ENCODE results near the gene PDLIM3.
A peak's percentile ranks its signal among the peaks of the same experiment; 100 is the strongest.

The PDLIM3 gene

DNA sequence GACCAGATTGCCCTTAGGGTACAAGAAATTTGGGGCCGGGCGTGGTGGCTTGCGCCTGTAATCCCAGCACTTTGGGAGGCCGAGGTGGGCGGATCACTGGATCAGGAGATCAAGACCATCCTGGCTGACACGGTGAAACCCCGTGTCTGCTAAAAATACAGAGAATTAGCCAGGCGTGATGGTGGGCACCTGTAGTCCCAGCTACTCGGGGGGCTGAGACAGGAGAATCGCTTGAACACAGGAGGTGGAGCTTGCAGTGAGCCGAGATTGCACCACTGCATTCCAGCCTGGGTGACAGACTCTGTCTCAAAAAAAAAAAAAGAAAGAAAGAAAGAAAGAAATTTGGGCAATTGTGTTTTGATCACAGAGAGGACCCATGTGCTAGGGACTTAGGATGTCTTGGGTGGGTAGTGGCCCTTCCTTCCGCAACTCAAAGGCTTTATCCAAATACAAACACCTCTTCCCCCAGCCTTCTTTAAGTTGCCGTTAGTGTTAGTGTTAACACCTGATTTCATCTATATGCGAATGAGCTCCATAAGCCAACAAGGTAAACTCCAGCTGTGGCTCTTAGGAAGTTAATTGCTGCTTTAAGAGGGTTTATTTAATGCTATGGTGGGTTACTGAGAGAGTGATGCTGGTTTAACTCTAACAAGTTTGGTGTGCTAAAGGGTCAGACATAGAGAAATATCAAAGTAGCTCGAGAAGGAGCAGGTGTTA is 55.1 kb downstream of the PDLIM3 start:
- no peak overlapping the region for H3K27ac Mint-ChIP-seq
- no peak overlapping the region for H3K4me3 Mint-ChIP-seq
- H3K27me3 Mint-ChIP-seq, result peaks cover 55% of the 10 kb centered on the region
- H3K9me3 Mint-ChIP-seq, result no peaks in the 10 kb centered on the region
- H3K4me1 Mint-ChIP-seq (ENCODE audit: low read depth), result no peaks in the 10 kb centered on the region
- H3K36me3 Mint-ChIP-seq (ENCODE audit: low read depth), result no peaks in the 10 kb centered on the region

GRCh38 chr4:185479507-185479971 is 55.8 kb downstream of the PDLIM3 start:
- Mint-ChIP-seq H3K4me1 (ENCODE audit: low read depth) (no peaks in the 10 kb centered on the region), H3K36me3 (ENCODE audit: low read depth) (no peaks in the 10 kb centered on the region), H3K27me3 (peaks cover 52% of the 10 kb centered on the region), H3K4me3 (no peak overlapping the region), H3K27ac (no peak overlapping the region), H3K9me3 (no peaks in the 10 kb centered on the region)

- Mint-ChIP-seq H3K27ac (no peak overlapping the region), H3K36me3 (ENCODE audit: low read depth) (no peaks in the 10 kb centered on the region), H3K9me3 (no peaks in the 10 kb centered on the region), H3K27me3 (peaks cover 31% of the 10 kb centered on the region), H3K4me3 (no peak overlapping the region), H3K4me1 (ENCODE audit: low read depth) (peaks cover 10% of the 10 kb centered on the region)
Observed at GRCh38 chr4:185473247-185473646, 62.1 kb downstream of the PDLIM3 start.

DNA sequence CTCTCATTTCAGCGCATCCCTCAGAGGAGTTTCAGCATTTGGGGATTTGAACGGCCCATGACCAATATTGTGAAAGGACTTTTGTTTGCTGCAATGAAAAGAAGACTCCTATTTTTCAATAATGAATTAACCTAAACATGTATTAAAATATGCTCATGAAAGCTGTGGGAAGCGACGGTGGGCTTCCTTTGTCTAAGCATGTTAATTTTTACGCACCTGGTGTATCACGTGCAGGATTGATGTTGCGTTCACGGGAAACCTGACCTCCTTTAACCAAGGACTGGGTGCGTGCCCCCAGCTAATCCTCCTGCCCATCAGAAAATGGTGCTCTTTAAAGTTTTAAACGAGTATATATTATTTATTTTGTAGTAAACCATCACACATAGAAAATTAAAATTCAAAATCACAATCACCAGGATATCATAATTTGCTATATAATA is 63.2 kb downstream of the PDLIM3 start:
- no peaks in the 10 kb centered on the region for H3K36me3 Mint-ChIP-seq (ENCODE audit: low read depth)
- peak overlapping the region; percentile 85 for H3K4me3 Mint-ChIP-seq
- peaks cover 26% of the 10 kb centered on the region for H3K27me3 Mint-ChIP-seq
- H3K4me1 Mint-ChIP-seq (ENCODE audit: low read depth), result peaks cover 10% of the 10 kb centered on the region
- peak overlapping the region; percentile 48 for H3K27ac Mint-ChIP-seq
- no peaks in the 10 kb centered on the region for H3K9me3 Mint-ChIP-seq

GRCh38 chr4:185471235-185472102 is 63.8 kb downstream of the PDLIM3 start, which contains the start of gene CCDC110:
CCDC110 (minus strand) TSS chr4:185471733; CDS start chr4:185471683, 50 bp downstream.
- H3K27ac Mint-ChIP-seq, result peak within 1 kb of the TSS; percentile 48
- peaks cover 10% of the 10 kb centered on the region for H3K4me1 Mint-ChIP-seq (ENCODE audit: low read depth)
- H3K9me3 Mint-ChIP-seq, result no peaks in the 10 kb centered on the region
- peak within 1 kb of the TSS; percentile 85 for H3K4me3 Mint-ChIP-seq
- no peaks in the 10 kb centered on the region for H3K36me3 Mint-ChIP-seq (ENCODE audit: low read depth)
- peaks cover 27% of the 10 kb centered on the region for H3K27me3 Mint-ChIP-seq

DNA sequence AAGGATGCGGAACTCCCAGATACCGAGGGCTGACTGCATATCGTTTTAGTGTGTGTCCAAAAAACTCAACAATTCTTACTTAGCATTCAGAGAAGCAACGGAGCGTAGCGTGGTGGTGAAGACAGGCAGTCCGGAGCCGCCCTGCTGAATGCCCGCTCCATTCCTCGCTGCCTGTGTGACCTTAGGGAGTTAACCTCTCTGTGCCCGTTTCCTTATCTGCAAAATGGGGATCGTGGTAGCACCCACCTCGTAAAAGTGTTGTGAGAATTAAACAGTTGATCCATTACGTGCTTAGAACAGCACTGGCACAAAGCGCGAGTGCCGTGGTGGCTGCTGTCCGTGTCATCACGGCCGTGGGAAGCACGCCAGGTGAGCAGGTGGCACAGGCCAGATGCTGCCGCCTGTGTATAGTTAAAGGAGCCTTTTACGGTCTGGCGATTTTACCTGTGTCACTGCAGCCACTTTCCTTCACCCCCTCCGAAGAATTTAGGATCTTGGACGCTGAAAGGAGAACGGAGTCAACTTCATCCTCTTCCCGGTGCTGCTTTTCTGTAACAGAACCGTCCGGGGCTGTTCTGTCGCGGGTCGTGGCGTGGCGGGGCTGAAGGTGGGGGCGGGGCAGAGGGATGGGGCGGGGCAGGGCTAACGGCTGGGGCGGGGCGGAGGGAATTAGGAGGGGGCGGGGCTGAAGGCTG is 64.7 kb downstream of the PDLIM3 start:
- Mint-ChIP-seq H3K27me3 (peaks cover 31% of the 10 kb centered on the region), H3K4me1 (ENCODE audit: low read depth) (peaks cover 10% of the 10 kb centered on the region)

DNA sequence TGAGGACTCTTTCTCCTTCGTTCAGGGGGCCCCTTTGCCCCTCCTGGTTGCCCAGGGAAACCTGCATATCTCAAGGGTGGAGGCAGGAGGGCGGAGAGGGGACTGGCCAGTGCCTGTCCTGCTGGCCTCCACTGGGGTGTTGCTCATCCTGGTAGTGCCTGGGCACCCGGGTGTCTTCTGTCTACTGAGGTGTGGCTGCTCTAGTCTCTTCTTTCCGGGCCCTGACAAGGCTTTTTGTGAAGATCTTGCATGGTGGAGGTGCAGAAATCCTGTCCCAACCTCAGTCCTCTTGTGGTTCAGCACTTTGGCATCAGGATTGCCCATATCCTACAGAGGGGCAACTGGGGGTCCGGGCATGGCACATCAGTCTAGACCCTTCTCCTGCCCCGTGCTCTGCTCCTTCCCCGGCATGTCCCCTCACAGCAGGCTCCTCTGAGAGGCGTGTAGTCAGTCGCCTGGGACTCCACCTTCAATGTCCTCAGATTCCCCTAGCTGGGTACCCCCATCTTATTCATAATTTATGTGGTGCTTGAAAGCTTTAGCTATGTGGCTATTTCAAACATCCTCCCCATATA is 65.6 kb downstream of the PDLIM3 start:
- Mint-ChIP-seq H3K4me1 (ENCODE audit: low read depth) (peaks cover 10% of the 10 kb centered on the region), H3K36me3 (ENCODE audit: low read depth) (no peaks in the 10 kb centered on the region), H3K4me3 (no peak overlapping the region), H3K27ac (no peak overlapping the region), H3K27me3 (peaks cover 34% of the 10 kb centered on the region), H3K9me3 (no peaks in the 10 kb centered on the region)

More for the DNA sequence above, 64.7 kb downstream of the PDLIM3 start:
- Mint-ChIP-seq H3K36me3 (ENCODE audit: low read depth) (no peaks in the 10 kb centered on the region), H3K27ac (no peak overlapping the region), H3K4me3 (peak overlapping the region; percentile 77), H3K9me3 (no peaks in the 10 kb centered on the region)

- peaks cover 31% of the 10 kb centered on the region for H3K27me3 Mint-ChIP-seq
- no peaks in the 10 kb centered on the region for H3K9me3 Mint-ChIP-seq
- peaks cover 10% of the 10 kb centered on the region for H3K4me1 Mint-ChIP-seq (ENCODE audit: low read depth)
- no peaks in the 10 kb centered on the region for H3K36me3 Mint-ChIP-seq (ENCODE audit: low read depth)
- H3K4me3 Mint-ChIP-seq, result no peak overlapping the region
- no peak overlapping the region for H3K27ac Mint-ChIP-seq
Observed at GRCh38 chr4:185468999-185469398, 66.3 kb downstream of the PDLIM3 start.

DNA sequence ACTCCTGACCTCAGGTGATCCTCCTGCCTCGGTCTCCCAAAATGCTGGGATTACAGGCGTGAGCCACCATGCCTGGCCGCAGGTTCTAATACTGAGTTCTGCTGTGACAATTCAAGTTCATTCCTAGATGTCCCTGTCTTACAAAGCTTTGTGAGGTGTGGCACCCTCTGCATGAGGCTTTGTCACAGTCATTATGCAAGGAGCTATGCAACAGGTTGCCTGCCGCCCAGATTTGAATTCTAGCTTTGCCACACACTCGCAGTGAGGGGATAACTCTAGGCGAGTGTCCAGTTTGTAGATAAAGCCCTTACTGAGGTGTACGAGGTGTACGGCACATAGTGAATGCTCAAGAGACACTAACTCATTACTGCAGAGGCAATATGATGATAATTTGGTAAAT is 67.3 kb downstream of the PDLIM3 start:
- Mint-ChIP-seq H3K4me3 (no peak overlapping the region), H3K27ac (no peak overlapping the region), H3K36me3 (ENCODE audit: low read depth) (no peaks in the 10 kb centered on the region), H3K4me1 (ENCODE audit: low read depth) (peaks cover 10% of the 10 kb centered on the region), H3K9me3 (no peaks in the 10 kb centered on the region), H3K27me3 (peaks cover 28% of the 10 kb centered on the region)

DNA sequence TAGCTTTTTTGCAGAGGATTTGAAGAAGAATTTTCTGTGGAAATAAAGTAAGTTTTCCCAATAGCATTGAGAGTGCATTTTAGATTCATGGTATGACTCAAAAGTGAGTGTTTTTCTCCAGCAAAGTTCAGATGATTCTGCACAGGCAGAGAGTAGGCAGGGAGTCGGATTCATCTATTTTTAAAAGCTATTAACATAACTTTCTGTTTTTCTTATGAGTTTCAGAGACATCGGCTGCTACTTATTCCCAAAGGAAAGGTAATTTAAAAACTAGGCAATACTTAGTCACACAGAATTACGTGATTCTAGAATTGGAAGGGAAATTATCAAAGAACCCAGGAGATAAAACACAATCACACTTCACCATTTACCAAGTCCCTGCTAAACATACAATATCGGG is 68.2 kb downstream of the PDLIM3 start:
- Mint-ChIP-seq H3K36me3 (ENCODE audit: low read depth) (no peaks in the 10 kb centered on the region), H3K27ac (no peak overlapping the region), H3K4me1 (ENCODE audit: low read depth) (peaks cover 10% of the 10 kb centered on the region), H3K27me3 (peaks cover 27% of the 10 kb centered on the region), H3K4me3 (no peak overlapping the region), H3K9me3 (no peaks in the 10 kb centered on the region)

- no peaks in the 10 kb centered on the region for H3K36me3 Mint-ChIP-seq (ENCODE audit: low read depth)
- H3K27ac Mint-ChIP-seq, result no peak overlapping the region
- peaks cover 27% of the 10 kb centered on the region for H3K27me3 Mint-ChIP-seq
Observed at GRCh38 chr4:185465707-185466106, 69.6 kb downstream of the PDLIM3 start.

GRCh38 chr4:185464887-185465286 is 70.4 kb downstream of the PDLIM3 start:
- Mint-ChIP-seq H3K27ac (no peak overlapping the region), H3K27me3 (peaks cover 22% of the 10 kb centered on the region), H3K9me3 (no peaks in the 10 kb centered on the region), H3K4me3 (no peak overlapping the region), H3K4me1 (ENCODE audit: low read depth) (no peaks in the 10 kb centered on the region), H3K36me3 (ENCODE audit: low read depth) (no peaks in the 10 kb centered on the region)

More at GRCh38 chr4:185465707-185466106, 69.6 kb downstream of the PDLIM3 start:
- no peaks in the 10 kb centered on the region for H3K9me3 Mint-ChIP-seq
- H3K4me1 Mint-ChIP-seq (ENCODE audit: low read depth), result peaks cover 5% of the 10 kb centered on the region
- no peak overlapping the region for H3K4me3 Mint-ChIP-seq

GRCh38 chr4:185464183-185464582 is 71.1 kb downstream of the PDLIM3 start:
- no peaks in the 10 kb centered on the region for H3K36me3 Mint-ChIP-seq (ENCODE audit: low read depth)
- H3K4me1 Mint-ChIP-seq (ENCODE audit: low read depth), result no peaks in the 10 kb centered on the region
- H3K27me3 Mint-ChIP-seq, result peaks cover 24% of the 10 kb centered on the region

DNA sequence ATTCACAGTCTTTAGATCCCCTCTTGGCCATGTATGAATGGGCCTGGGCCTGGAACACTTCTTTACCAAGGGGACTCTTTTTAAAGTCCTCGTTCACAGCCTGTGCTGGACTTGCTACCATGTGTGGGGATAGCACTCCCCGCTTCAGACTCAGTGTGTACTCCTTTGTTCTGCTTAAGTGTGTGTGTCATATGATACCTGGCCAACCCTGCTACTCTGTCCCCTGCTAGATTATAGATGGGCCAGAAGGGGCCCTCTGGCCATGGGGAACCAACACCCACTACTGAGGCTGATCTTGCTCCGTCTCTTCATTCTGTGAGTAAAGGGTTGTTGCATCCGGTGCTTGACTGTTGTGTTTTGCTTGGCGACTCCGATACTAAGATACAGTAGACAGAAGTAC is 71.8 kb downstream of the PDLIM3 start:
- Mint-ChIP-seq H3K4me3 (no peak overlapping the region), H3K27me3 (peaks cover 31% of the 10 kb centered on the region), H3K27ac (no peak overlapping the region), H3K4me1 (ENCODE audit: low read depth) (no peaks in the 10 kb centered on the region), H3K9me3 (no peaks in the 10 kb centered on the region), H3K36me3 (ENCODE audit: low read depth) (no peaks in the 10 kb centered on the region)

More at GRCh38 chr4:185464183-185464582, 71.1 kb downstream of the PDLIM3 start:
- Mint-ChIP-seq H3K27ac (no peak overlapping the region), H3K9me3 (no peaks in the 10 kb centered on the region), H3K4me3 (no peak overlapping the region)
